Measurements from ENCODE around the gene UTRN.

The UTRN gene

GRCh38 chr6:144311361-144311760, 26.2 kb downstream of the UTRN start:
- DNase-seq (ENCODE audit: low read depth in 3 of 3, low spot score in 1 of 3) = no peak

DNA sequence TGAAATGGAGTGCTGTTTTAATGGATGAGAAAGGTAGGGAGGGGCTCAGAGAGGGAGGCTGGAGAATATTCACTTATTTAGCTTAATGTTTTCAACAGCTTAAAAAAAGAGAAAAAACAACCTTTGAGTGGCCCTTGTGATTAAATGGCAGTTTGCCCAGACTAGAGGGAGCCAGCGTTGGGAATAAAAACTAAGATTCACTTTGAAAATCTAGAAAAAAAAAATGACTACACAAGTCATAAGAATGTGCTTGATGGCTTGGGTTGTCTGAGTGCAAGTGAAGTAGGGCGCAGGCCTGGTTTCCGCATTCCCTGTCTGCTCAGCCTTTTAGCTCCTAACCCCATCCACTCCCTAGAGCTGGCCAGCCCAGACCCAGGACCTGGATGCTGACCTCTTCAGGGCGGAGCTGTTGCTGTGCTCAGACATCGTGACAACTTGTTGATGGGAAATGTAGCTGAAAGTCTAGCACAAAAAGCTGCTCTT, 28.9 kb downstream of the UTRN start:
- DNase-seq (ENCODE audit: low read depth in 3 of 3, low spot score in 1 of 3) = no peak

DNA sequence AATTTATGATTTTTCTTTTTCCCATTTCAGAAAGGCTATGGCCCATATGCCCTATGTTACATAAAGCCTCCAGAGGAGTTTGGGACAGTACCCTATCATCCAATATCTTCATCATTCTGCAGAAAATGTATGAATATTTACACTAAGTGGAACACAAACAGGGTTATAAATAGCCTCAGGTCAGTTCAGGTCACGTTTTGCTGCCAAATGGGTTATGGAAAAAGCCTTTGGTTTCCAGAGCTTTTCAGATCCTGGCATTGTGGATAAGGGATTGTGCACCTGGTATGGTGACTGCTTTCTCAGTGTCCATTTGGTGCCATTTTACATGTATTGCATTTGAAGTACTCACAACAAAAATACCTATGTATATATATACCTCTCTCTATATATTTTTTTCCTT, 29.4 kb downstream of the UTRN start:
- no peak for DNase-seq (ENCODE audit: low read depth in 3 of 3, low spot score in 1 of 3)

DNA sequence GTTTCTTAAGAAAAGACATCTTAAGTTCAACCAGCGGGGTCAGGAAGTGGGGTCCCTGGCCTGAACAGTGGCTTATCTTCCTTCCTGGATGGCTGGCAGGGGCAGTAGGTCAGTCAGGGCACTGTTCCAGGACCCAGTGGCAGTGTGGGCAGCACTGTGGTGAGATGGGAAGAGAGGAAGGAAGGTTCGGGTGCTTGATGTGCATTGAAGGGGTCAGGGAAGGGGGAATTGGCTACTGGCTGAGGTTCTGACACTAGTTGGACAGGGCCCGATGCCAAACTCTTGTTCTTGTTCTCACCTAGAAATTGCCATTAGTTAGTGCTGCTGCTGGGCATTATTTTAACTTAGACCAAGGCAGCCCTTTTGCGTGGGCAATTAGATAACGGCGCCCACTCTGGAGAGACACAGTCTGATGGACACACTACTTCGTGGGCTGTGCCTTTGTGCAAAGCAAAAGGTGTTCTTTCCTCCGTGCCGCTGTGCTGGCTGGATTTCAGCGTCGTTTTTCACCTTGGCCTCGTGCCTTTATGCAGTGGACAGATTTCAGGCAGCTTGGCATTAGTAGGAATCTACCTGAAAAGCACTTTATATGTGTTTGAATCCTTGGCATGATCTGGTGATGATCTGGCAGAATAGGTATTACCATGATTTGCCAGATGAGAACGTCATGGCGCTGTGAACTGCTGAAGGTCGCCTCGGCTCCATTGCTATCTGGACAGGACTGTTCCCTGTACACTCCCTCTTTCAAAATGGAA, 30.3 kb downstream of the UTRN start:
- DNase-seq (ENCODE audit: low read depth in 3 of 3, low spot score in 1 of 3) = no peak

GRCh38 chr6:144315981-144316861, 31.1 kb downstream of the UTRN start:
- no peak for DNase-seq (ENCODE audit: low read depth in 3 of 3, low spot score in 1 of 3)

DNA sequence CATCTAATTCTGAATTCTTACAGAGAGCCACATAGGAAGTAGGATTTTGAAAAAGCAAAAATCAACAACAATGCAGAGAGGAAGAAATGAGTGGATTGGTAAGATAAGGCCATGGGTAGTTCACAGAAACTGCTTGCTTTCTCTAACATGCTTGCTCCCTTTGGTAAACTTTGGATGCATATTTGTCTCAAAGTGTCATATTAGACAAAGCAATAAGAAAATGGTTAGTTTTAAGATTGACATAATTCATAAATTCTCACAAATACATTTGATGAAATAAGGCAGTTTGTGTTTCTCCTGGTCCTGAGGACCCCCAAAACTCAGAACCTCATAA, 31.7 kb downstream of the UTRN start:
- DNase-seq (ENCODE audit: low read depth in 3 of 3, low spot score in 1 of 3) = no peak

GRCh38 chr6:144317736-144318135, 32.6 kb downstream of the UTRN start:
- DNase-seq (ENCODE audit: low read depth in 3 of 3, low spot score in 1 of 3) = no peak

DNA sequence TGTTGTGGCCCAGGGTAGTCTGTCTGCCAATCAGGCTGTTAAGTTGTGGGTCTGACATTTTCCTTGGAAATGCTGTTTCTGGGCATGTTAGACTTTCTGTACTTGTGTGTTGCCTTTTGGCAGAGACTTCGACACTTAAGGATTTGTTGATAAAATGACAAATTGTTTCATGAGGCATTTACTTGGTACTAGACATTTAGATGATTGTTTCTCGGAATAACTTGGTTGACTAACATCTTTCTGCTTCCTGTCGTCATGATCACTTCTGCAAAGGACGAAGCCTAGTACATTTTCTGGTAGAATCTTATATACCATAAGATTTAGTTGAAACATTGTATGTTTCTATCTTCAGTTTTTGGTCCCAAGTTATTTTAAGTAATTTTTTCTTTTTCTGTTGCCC, 34.1 kb downstream of the UTRN start:
- DNase-seq (ENCODE audit: low read depth in 3 of 3, low spot score in 1 of 3) = no peak

DNA sequence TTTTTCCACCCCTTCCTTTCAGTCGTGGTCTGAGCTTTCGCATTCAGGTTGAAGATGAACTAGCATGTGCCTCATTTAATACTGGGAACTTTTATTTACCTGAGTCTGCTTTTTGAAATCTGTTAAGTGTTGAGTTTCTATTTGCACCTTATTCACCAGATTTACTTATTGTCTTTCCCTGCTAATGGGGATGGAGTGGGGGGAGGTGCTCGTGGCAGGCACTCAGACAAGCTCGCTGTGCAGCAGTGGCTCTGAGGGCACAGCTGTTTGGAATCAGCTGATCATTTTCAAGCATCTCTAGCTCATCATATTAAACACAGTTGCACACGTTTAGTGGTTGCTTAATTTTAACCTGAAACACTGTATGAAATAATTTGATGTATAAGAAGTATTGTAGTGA, 35.6 kb downstream of the UTRN start:
- DNase-seq (ENCODE audit: low read depth in 3 of 3, low spot score in 1 of 3) = no peak

DNA sequence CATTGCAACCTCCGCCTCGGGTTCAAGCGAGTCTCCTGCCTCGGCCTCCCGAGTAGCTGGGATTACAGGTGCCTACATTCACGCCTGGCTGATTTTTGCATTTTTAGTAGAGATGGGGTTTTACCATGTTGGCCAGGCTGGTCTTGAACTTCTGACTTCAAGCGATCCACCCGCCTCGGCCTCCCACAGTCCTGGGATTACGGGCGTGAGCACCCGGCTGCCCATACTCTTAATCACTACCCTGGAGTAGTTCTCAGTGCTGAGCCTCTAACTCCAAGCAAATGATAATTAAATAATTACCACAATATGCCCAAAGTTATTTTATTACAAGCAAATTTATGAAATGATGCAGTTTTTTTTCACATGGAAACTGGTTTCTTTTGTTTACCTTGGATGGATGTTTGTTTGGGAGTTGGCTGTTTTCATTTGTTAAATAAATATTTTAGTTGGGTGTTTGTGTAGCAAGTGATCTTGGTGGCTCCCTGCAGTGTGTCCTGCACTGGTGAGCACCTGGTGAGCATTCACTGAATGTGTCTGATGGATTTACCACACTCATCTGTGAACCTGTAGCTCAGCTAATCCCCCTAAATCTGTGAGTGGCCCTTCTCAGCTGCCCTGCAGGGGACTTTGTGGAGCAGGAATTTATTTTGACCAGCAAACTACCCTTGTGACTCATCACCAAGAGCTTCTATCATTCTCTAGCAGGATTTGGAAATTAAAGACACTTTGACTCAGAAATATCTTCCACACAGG, 36.9 kb downstream of the UTRN start:
- no peak for DNase-seq (ENCODE audit: low read depth in 3 of 3, low spot score in 1 of 3)

GRCh38 chr6:144325232-144325631, 40.1 kb downstream of the UTRN start:
- DNase-seq (ENCODE audit: low read depth in 3 of 3, low spot score in 1 of 3) = no peak

GRCh38 chr6:144326393-144326792, 41.3 kb downstream of the UTRN start:
- DNase-seq (ENCODE audit: low read depth in 3 of 3, low spot score in 1 of 3) = no peak

DNA sequence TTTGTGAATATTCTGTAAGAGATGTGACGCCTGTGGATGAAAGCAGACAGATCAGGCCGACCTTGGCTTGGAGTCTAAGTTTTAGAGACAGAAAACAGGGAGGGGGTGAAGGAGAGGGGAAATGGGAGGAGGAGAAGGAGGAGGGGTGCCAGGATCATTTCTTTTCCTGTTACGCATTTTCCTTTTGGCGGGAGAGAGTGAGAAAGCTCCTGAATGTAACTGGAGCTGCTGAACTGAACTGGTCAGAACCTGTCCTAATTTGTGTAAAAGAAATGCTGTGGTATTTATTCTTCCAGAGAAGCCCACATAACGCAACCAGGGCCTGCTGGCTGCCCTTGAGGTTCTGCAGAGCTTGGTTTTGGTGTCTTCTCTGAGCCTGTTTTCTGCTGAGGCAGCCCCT, 41.9 kb downstream of the UTRN start:
- DNase-seq (ENCODE audit: low read depth in 3 of 3, low spot score in 1 of 3) = no peak

- no peak for DNase-seq (ENCODE audit: low read depth in 3 of 3, low spot score in 1 of 3)
Observed at GRCh38 chr6:144330017-144330987, 45.2 kb downstream of the UTRN start.

GRCh38 chr6:144331491-144331969, 46.4 kb downstream of the UTRN start:
- no peak for DNase-seq (ENCODE audit: low read depth in 3 of 3, low spot score in 1 of 3)

DNA sequence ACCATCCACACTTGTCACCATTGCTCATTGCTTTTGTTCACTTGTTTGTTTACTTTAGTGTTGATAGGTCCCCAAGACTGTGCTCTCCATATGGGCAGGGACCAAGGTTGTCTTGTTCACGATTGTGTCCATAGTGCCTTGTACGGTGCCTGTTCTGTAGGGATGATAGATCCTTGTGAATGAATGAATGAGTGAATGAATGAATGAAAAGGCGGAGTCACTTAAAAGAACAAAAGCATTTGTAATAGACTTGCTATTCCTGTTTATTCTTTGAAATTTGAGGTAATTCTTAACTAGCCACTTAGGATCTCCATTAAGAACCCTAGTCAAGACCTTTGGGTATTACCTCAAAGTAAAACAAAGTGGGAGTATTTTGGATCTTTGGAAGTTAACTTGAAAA, 47.0 kb downstream of the UTRN start:
- DNase-seq (ENCODE audit: low read depth in 3 of 3, low spot score in 1 of 3) = no peak

DNA sequence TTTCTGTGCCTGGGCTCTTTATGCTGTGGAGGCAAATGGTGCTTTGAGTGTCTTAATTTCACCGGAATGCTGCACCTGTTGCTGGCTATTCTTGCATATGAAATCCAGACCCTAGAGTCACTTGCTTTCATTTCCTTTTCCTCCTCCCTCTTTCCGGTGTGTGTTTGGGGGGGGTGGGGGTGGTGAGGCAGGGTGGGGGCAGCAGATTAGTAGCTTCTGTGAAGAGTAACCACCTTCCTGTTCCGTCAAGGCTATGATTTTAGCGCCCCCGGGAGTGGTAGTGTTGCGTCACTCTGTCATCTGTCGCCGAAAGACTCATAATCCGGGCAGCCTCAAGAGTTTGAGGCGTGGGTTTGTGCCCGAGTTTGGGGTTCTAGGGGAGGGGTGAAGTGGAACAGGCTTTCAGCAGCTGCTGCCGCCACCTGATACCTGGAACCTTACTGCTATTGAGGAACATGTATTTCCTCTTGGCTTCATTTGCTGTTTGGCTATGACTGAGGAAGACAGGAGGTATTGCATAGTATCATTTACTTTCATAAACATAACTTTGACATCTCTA, 49.1 kb downstream of the UTRN start:
- DNase-seq (ENCODE audit: low read depth in 3 of 3, low spot score in 1 of 3) = peak in 2 of 3 donors; percentile 22 to 38
